HL-60 (cell line): ENCODE measurements around the gene WDR64.

Experiments used
- DNase-seq, 2 experiments: peaks; one replicate each; pipeline ENCODE4 v3.0.0-alpha.2; 2010 to 2020; ENCODE audit warnings: low read depth in 1 of 2, low spot score in 1 of 2
- H3K27ac ChIP-seq: fragments of 250-450 bp; sonication (Bioruptor Pico); replicated peaks from 2 replicates; pipeline ENCODE4 v1.5.1; 2020; ENCODE audit warnings: mild to moderate bottlenecking, moderate library complexity
- H3K27me3 ChIP-seq: fragments of 250-450 bp; sonication (Bioruptor Pico); 2 replicates; pipeline ENCODE4 v1.5.1; 2021; ENCODE audit warnings: mild to moderate bottlenecking, moderate library complexity; ENCODE audit not compliant: insufficient read depth, poor library complexity, severe bottlenecking
- H3K4me3 ChIP-seq: replicated peaks from 2 replicates; pipeline ENCODE4 v1.5.1; 2011; ENCODE audit warnings: mild to moderate bottlenecking, control low read depth, low read length; ENCODE audit not compliant: insufficient read depth
- GABPA ChIP-seq: IDR thresholded peaks from 2 replicates; pipeline ENCODE4 v1.6.1; 2012; ENCODE audit warnings: low read depth
- POLR2AphosphoS5 ChIP-seq: IDR thresholded peaks from 2 replicates; pipeline ENCODE4 v1.6.1; 2012; ENCODE audit warnings: low read depth
- SPI1 ChIP-seq: IDR thresholded peaks from 2 replicates; pipeline ENCODE4 v1.6.1; 2012; ENCODE audit warnings: low read depth, mild to moderate bottlenecking, borderline replicate concordance
- TF ChIP-seq, protein P1 (sequence below): IDR thresholded peaks from 2 replicates; pipeline ENCODE4 v1.6.1; 2012; ENCODE audit warnings: low read depth; ENCODE audit not compliant: insufficient replicate concordance
- TF ChIP-seq, protein P2 (sequence below): IDR thresholded peaks from one replicate; pipeline ENCODE4 v1.5.1; 2011; ENCODE audit warnings: low read length, control low read depth, inconsistent platforms; ENCODE audit not compliant: insufficient read depth

The WDR64 gene

DNA sequence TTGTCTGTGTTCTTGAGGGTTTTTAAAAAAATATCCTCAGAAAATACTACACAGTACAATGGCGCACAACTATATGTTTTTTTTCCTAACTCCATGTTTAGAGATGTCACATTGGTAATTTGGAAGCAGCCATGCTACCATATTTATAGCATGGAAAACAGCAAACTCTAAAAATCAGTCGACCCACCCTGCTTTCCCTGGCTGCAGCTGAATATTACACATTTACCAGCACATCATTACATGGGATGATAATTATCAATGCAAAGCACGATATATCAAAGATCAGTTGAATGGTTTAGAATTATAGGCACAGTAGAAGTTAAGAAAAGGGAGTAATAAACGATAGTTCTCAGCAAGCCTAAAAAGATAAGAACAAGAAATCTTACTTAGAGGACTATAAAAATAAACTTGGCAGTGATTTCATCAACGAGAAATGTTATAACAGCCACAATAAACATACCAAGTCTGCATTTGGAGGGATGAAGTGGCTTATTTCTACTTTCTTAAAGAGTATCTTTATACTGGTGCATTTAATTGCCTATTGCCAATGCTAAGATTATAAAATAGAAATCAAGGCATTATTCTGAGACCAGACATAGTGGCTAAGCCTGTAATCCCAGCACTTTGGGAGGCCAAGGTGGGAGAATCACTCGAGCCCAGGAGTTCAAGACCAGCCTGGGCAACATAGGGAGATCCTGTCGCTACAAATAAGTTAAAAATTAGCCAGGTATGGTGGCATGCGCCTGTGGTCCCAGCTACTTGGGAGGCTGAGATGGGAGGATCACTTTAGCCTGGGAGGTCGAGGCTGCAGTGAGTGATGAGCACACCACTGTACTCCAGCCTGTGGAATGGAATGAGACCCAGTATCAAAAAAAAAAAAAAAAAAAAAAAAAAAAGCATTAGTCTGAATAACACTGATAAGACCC lies 43.4 kb downstream of the WDR64 start:
- Histone ChIP-seq H3K27me3 (peaks cover 2% of the 10 kb centered on the region), H3K4me3 (no peak overlapping the region), H3K27ac (no peak overlapping the region)
- DNase-seq = no peak
- TF ChIP-seq, protein P1, sequence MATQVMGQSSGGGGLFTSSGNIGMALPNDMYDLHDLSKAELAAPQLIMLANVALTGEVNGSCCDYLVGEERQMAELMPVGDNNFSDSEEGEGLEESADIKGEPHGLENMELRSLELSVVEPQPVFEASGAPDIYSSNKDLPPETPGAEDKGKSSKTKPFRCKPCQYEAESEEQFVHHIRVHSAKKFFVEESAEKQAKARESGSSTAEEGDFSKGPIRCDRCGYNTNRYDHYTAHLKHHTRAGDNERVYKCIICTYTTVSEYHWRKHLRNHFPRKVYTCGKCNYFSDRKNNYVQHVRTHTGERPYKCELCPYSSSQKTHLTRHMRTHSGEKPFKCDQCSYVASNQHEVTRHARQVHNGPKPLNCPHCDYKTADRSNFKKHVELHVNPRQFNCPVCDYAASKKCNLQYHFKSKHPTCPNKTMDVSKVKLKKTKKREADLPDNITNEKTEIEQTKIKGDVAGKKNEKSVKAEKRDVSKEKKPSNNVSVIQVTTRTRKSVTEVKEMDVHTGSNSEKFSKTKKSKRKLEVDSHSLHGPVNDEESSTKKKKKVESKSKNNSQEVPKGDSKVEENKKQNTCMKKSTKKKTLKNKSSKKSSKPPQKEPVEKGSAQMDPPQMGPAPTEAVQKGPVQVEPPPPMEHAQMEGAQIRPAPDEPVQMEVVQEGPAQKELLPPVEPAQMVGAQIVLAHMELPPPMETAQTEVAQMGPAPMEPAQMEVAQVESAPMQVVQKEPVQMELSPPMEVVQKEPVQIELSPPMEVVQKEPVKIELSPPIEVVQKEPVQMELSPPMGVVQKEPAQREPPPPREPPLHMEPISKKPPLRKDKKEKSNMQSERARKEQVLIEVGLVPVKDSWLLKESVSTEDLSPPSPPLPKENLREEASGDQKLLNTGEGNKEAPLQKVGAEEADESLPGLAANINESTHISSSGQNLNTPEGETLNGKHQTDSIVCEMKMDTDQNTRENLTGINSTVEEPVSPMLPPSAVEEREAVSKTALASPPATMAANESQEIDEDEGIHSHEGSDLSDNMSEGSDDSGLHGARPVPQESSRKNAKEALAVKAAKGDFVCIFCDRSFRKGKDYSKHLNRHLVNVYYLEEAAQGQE = no peak
- TF ChIP-seq SPI1 (no peak), POLR2AphosphoS5 (no peak)
- TF ChIP-seq, protein P2, sequence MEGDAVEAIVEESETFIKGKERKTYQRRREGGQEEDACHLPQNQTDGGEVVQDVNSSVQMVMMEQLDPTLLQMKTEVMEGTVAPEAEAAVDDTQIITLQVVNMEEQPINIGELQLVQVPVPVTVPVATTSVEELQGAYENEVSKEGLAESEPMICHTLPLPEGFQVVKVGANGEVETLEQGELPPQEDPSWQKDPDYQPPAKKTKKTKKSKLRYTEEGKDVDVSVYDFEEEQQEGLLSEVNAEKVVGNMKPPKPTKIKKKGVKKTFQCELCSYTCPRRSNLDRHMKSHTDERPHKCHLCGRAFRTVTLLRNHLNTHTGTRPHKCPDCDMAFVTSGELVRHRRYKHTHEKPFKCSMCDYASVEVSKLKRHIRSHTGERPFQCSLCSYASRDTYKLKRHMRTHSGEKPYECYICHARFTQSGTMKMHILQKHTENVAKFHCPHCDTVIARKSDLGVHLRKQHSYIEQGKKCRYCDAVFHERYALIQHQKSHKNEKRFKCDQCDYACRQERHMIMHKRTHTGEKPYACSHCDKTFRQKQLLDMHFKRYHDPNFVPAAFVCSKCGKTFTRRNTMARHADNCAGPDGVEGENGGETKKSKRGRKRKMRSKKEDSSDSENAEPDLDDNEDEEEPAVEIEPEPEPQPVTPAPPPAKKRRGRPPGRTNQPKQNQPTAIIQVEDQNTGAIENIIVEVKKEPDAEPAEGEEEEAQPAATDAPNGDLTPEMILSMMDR = no peak

DNA sequence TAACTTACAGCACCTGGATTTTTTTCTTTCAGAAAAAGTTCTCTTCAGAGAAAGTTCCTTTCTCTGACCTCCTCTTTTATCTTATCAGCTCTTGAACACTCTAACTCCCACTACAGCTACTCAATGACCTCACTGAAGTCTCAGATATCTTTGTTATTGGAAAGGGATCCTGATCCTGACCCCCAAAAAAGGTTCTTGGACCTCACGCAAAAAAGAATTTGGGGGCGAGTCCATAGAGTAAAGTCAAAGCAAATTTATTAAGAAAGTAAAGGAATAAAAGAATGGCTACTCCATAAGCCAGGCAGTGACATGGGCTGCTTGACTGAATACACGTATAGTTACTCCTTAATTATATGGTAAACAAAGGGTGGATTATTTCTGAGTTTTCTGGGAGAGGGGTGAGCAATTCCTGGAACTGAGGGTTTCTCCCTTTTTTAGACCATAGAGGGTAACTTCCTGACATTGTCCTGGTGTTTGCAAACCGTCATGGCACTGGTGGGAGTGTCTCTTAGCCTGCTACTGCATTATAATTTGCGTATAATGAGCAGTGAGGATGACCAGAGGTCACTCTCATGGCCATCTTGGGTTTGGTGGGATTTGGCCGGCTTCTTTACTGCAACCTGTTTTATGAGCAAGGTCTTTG lies 44.2 kb downstream of the WDR64 start:
- no peak for TF ChIP-seq GABPA
- TF ChIP-seq, protein P1 = no peak
- TF ChIP-seq SPI1 = no peak
- no peak for TF ChIP-seq POLR2AphosphoS5
- TF ChIP-seq, protein P2 = no peak
- Histone ChIP-seq H3K27me3 (peaks cover 2% of the 10 kb centered on the region), H3K27ac (no peak overlapping the region), H3K4me3 (no peak overlapping the region)
- no peak for DNase-seq

DNA sequence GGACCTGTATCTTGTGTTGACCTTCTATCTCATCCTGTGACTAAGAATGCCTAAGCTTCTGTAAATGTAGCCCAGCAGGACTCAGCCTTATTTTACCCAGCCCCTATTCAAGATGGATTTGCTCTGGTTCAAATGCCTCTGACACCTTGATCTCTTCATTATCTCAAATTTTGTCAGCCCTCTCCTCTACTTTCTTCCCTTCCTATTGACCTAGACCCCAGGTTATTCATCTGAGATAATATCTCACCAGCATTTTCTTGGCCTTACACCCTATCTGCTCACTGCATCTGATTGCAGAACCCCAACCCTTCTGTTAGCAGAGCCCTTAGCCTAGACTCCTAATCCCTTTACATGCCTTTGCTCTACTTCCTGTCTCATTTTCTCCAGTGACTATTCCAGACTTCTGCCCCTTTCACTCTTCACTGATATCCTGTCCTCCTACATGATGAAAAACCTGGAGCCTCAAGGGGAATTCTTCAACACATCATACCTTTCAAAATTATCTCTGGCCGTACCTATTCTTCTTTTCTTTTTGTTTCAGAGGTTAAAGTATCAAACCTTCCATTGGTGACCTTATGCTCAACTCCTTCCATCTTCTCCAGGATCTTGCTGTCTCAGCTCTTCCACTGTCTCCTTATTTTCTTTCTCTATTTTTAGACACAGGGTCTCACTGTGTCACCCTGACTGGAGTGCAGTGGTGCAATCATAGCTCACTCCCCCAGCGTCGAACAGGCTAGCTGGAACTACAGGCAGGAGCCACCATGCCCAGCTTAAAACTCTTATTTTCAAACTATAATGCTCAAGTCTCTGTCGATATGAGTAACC lies 44.9 kb downstream of the WDR64 start:
- TF ChIP-seq GABPA = no peak
- TF ChIP-seq, protein P1 = no peak
- TF ChIP-seq, protein P2 = no peak
- TF ChIP-seq POLR2AphosphoS5 = no peak
- TF ChIP-seq SPI1 = no peak
- Histone ChIP-seq H3K4me3 (no peak overlapping the region), H3K27ac (no peak overlapping the region), H3K27me3 (peaks cover 2% of the 10 kb centered on the region)
- DNase-seq = no peak
